Activated CD4-positive, alpha-beta memory T cell treated with anti-CD3 and anti-CD28 coated beads, Interleukin-2, amount 10 ng/mL, durations not matched to agents 7 days and 5 days (primary cell): ENCODE results near the gene NRP1. TPM values are rescaled to one million over a fixed set of nuclear protein-coding genes. Genes with fewer than 3 reads are reported as not detected.
"Not testable (repeated sequence)": the region's sequence is repeated elsewhere in the genome, so short reads cannot be mapped to it uniquely, and the experiment has no call there.

Experiments used
- CTCF ChIA-PET: fragments of 350-600 bp; sonication (Branson Sonifier 250); formaldehyde crosslinking; loops from one replicate; lab custom pipeline; 2021; ENCODE audit warnings: antibody characterized with exemption, inconsistent platforms; lab: Charles Lee
- POLR2A ChIA-PET: fragments of 350-600 bp; sonication (Branson Sonifier 250); formaldehyde crosslinking; loops from one replicate; lab custom pipeline; 2021; ENCODE audit warnings: antibody characterized with exemption; lab: Charles Lee
- DNase-seq: peaks from one replicate; pipeline ENCODE4 v3.0.0-alpha.2; 2020
- H3K27ac Mint-ChIP-seq: one replicate; pipeline ENCODE4 v1.8.0; 2021; ENCODE audit warnings: mild to moderate bottlenecking, mixed read lengths
- H3K27me3 Mint-ChIP-seq: one replicate; pipeline ENCODE4 v1.8.0; 2021; ENCODE audit warnings: mixed read lengths
- H3K36me3 Mint-ChIP-seq: one replicate; pipeline ENCODE4 v1.8.0; 2021; ENCODE audit warnings: low read depth, mixed read lengths
- H3K4me1 Mint-ChIP-seq: one replicate; pipeline ENCODE4 v1.8.0; 2021; ENCODE audit warnings: mixed read lengths
- H3K4me3 Mint-ChIP-seq: one replicate; pipeline ENCODE4 v1.8.0; 2021; ENCODE audit warnings: mild to moderate bottlenecking, mixed read lengths
- H3K9me3 Mint-ChIP-seq: one replicate; pipeline ENCODE4 v1.8.0; 2021; ENCODE audit warnings: mixed read lengths
- total RNA-seq, 2 experiments: library from RNA; stranded (reverse); gene quantifications; one replicate each; pipeline ENCODE4 v1.2.3, GENCODE V29; 2021

The NRP1 gene
- total RNA-seq, 2 experiments from 2014 or later, result 2.0 to 2.6 TPM

- no peaks in the 10 kb centered on the region for H3K27me3 Mint-ChIP-seq
- ChIA-PET POLR2A (interaction anchor here (1.1 to 2.5 kb wide), 6 partner anchors 8 to 28 kb away, joined by 3 to 19 read pairs (median 9); no protein-coding TSS in a partner anchor), CTCF (interaction anchor here (0.9 to 1.0 kb wide), 4 partner anchors 10 to 27 kb away, joined by 3 to 5 read pairs (median 3); no protein-coding TSS in a partner anchor)
- no peak overlapping the region for H3K4me3 Mint-ChIP-seq
- H3K27ac Mint-ChIP-seq, result peak overlapping the region; percentile 72
- DNase-seq, result peak; percentile 52
- peaks cover 55% of the 10 kb centered on the region for H3K4me1 Mint-ChIP-seq
- peaks cover 8% of the 10 kb centered on the region for H3K36me3 Mint-ChIP-seq
- peaks cover 4% of the 10 kb centered on the region for H3K9me3 Mint-ChIP-seq
Observed at GRCh38 chr10:33143160-33143728, 191.2 kb downstream of the NRP1 start.

- ChIA-PET POLR2A (interaction anchor here (1.2 to 2.5 kb wide), 5 partner anchors 9 to 27 kb away, joined by 3 to 19 read pairs (median 12); no protein-coding TSS in a partner anchor), CTCF (interaction anchor here (0.9 kb wide), 1 partner anchor 26 kb away, joined by 3 read pairs; no protein-coding TSS in a partner anchor)
- DNase-seq, result no peak
- Mint-ChIP-seq H3K9me3 (no peaks in the 10 kb centered on the region), H3K27me3 (no peaks in the 10 kb centered on the region), H3K36me3 (peaks cover 8% of the 10 kb centered on the region), H3K27ac (no peak overlapping the region), H3K4me3 (no peak overlapping the region), H3K4me1 (peaks cover 64% of the 10 kb centered on the region)
Observed at GRCh38 chr10:33142295-33142694, 192.2 kb downstream of the NRP1 start.

- CTCF ChIA-PET, result no interaction called here
- peaks cover 74% of the 10 kb centered on the region for H3K4me1 Mint-ChIP-seq
- H3K27ac Mint-ChIP-seq, result no peak overlapping the region
- peaks cover 8% of the 10 kb centered on the region for H3K36me3 Mint-ChIP-seq
- POLR2A ChIA-PET, result interaction anchor here (10.3 to 18.0 kb wide), 2 partner anchors 12 to 21 kb away, joined by 150 to 408 read pairs; no protein-coding TSS in a partner anchor
- H3K27me3 Mint-ChIP-seq, result no peaks in the 10 kb centered on the region
- H3K4me3 Mint-ChIP-seq, result no peak overlapping the region
- no peaks in the 10 kb centered on the region for H3K9me3 Mint-ChIP-seq
- no peak for DNase-seq
Observed at GRCh38 chr10:33141251-33141650, 193.2 kb downstream of the NRP1 start.

GRCh38 chr10:33139181-33139646, 195.3 kb downstream of the NRP1 start:
- ChIA-PET POLR2A (interaction anchor here (0.6 to 18.0 kb wide), 11 partner anchors 14 to 186 kb away, joined by 3 to 408 read pairs (median 4); no protein-coding TSS in a partner anchor), CTCF (interaction anchor here (0.9 to 2.1 kb wide), 5 partner anchors 8 to 761 kb away, joined by 3 to 9 read pairs (median 4); no protein-coding TSS in a partner anchor)
- H3K4me3 Mint-ChIP-seq, result peak overlapping the region; percentile 30
- H3K4me1 Mint-ChIP-seq, result peaks cover 85% of the 10 kb centered on the region
- no peaks in the 10 kb centered on the region for H3K27me3 Mint-ChIP-seq
- peak overlapping the region; percentile 90 for H3K27ac Mint-ChIP-seq
- peak; percentile 75 for DNase-seq
- no peaks in the 10 kb centered on the region for H3K9me3 Mint-ChIP-seq
- H3K36me3 Mint-ChIP-seq, result peaks cover 12% of the 10 kb centered on the region

GRCh38 chr10:33138686-33139085, 195.8 kb downstream of the NRP1 start:
- not testable (repeated sequence) for H3K27me3 Mint-ChIP-seq, H3K4me3 Mint-ChIP-seq, H3K9me3 Mint-ChIP-seq, DNase-seq
- H3K27ac Mint-ChIP-seq, result peak overlapping the region; percentile 90
- ChIA-PET POLR2A (interaction anchor here (0.6 to 18.0 kb wide), 10 partner anchors 14 to 186 kb away, joined by 3 to 408 read pairs (median 4); no protein-coding TSS in a partner anchor), CTCF (interaction anchor here (0.9 to 2.1 kb wide), 5 partner anchors 9 to 761 kb away, joined by 3 to 9 read pairs (median 4); no protein-coding TSS in a partner anchor)
- peaks cover 12% of the 10 kb centered on the region for H3K36me3 Mint-ChIP-seq
- H3K4me1 Mint-ChIP-seq, result peaks cover 87% of the 10 kb centered on the region

GRCh38 chr10:33137356-33138005, 197.0 kb downstream of the NRP1 start:
- DNase-seq, result no peak
- H3K27me3 Mint-ChIP-seq, result no peaks in the 10 kb centered on the region
- ChIA-PET POLR2A (interaction anchor here (0.9 to 18.0 kb wide), 5 partner anchors 9 to 37 kb away, joined by 3 to 408 read pairs (median 31); no protein-coding TSS in a partner anchor), CTCF (interaction anchor here (1.2 to 1.4 kb wide), 2 partner anchors 18 to 22 kb away, joined by 3 to 5 read pairs; no protein-coding TSS in a partner anchor)
- H3K27ac Mint-ChIP-seq, result peak overlapping the region; percentile 90
- H3K4me3 Mint-ChIP-seq, result no peak overlapping the region
- peaks cover 12% of the 10 kb centered on the region for H3K36me3 Mint-ChIP-seq
- no peaks in the 10 kb centered on the region for H3K9me3 Mint-ChIP-seq
- H3K4me1 Mint-ChIP-seq, result peaks cover 87% of the 10 kb centered on the region

GRCh38 chr10:33136781-33137180, 197.7 kb downstream of the NRP1 start:
- H3K27me3 Mint-ChIP-seq, result no peaks in the 10 kb centered on the region
- peaks cover 8% of the 10 kb centered on the region for H3K36me3 Mint-ChIP-seq
- peak overlapping the region; percentile 90 for H3K27ac Mint-ChIP-seq
- ChIA-PET POLR2A (interaction anchor here (0.9 to 18.0 kb wide), 7 partner anchors 9 to 186 kb away, joined by 3 to 408 read pairs (median 19); no protein-coding TSS in a partner anchor), CTCF (interaction anchor here (1.2 to 1.4 kb wide), 2 partner anchors 18 to 21 kb away, joined by 3 to 5 read pairs; no protein-coding TSS in a partner anchor)
- H3K4me3 Mint-ChIP-seq, result no peak overlapping the region
- H3K4me1 Mint-ChIP-seq, result peaks cover 88% of the 10 kb centered on the region
- no peak for DNase-seq
- no peaks in the 10 kb centered on the region for H3K9me3 Mint-ChIP-seq

GRCh38 chr10:33136271-33136670, 198.2 kb downstream of the NRP1 start:
- ChIA-PET POLR2A (interaction anchor here (0.9 to 18.0 kb wide), 7 partner anchors 10 to 186 kb away, joined by 3 to 408 read pairs (median 19); no protein-coding TSS in a partner anchor), CTCF (interaction anchor here (1.1 to 2.5 kb wide), 6 partner anchors 10 to 127 kb away, joined by 3 to 10 read pairs (median 4); no protein-coding TSS in a partner anchor)
- H3K9me3 Mint-ChIP-seq, result no peaks in the 10 kb centered on the region

GRCh38 chr10:33134011-33134751, 200.3 kb downstream of the NRP1 start:
- Mint-ChIP-seq H3K27me3 (no peaks in the 10 kb centered on the region), H3K27ac (peak overlapping the region; percentile 90), H3K9me3 (no peaks in the 10 kb centered on the region), H3K36me3 (peaks cover 11% of the 10 kb centered on the region), H3K4me3 (no peak overlapping the region), H3K4me1 (peaks cover 91% of the 10 kb centered on the region)
- CTCF ChIA-PET, result interaction anchor here (0.9 to 4.1 kb wide), 8 partner anchors 10 to 153 kb away, joined by 3 to 31 read pairs (median 8); no protein-coding TSS in a partner anchor
- peak; percentile 84 for DNase-seq
- POLR2A ChIA-PET, result interaction anchor here (0.8 to 18.0 kb wide), 12 partner anchors 9 to 755 kb away, joined by 3 to 408 read pairs (median 10); no protein-coding TSS in a partner anchor

More at GRCh38 chr10:33136271-33136670, 198.2 kb downstream of the NRP1 start:
- DNase-seq, result no peak
- Mint-ChIP-seq H3K4me3 (no peak overlapping the region), H3K4me1 (peaks cover 92% of the 10 kb centered on the region), H3K27me3 (no peaks in the 10 kb centered on the region), H3K36me3 (peaks cover 8% of the 10 kb centered on the region), H3K27ac (peak overlapping the region; percentile 90)

GRCh38 chr10:33133557-33133956, 200.9 kb downstream of the NRP1 start:
- Mint-ChIP-seq H3K4me3 (no peak overlapping the region), H3K27ac (peak overlapping the region; percentile 90), H3K4me1 (peaks cover 91% of the 10 kb centered on the region), H3K9me3 (no peaks in the 10 kb centered on the region), H3K36me3 (peaks cover 11% of the 10 kb centered on the region), H3K27me3 (no peaks in the 10 kb centered on the region)
- POLR2A ChIA-PET, result interaction anchor here (0.8 to 18.0 kb wide), 12 partner anchors 9 to 755 kb away, joined by 3 to 408 read pairs (median 10); no protein-coding TSS in a partner anchor
- DNase-seq, result no peak
- CTCF ChIA-PET, result interaction anchor here (0.9 to 4.1 kb wide), 8 partner anchors 10 to 153 kb away, joined by 3 to 31 read pairs (median 8); no protein-coding TSS in a partner anchor

- Mint-ChIP-seq H3K9me3 (no peaks in the 10 kb centered on the region), H3K4me1 (peaks cover 87% of the 10 kb centered on the region), H3K4me3 (no peak overlapping the region), H3K27ac (peak overlapping the region; percentile 90), H3K36me3 (peaks cover 14% of the 10 kb centered on the region), H3K27me3 (no peaks in the 10 kb centered on the region)
- peak; percentile 75 for DNase-seq
- CTCF ChIA-PET, result interaction anchor here (0.6 to 4.1 kb wide), 8 partner anchors 9 to 204 kb away, joined by 3 to 31 read pairs (median 3); no protein-coding TSS in a partner anchor
- POLR2A ChIA-PET, result interaction anchor here (2.9 to 18.0 kb wide), 5 partner anchors 13 to 123 kb away, joined by 14 to 408 read pairs (median 28); no protein-coding TSS in a partner anchor
Observed at GRCh38 chr10:33132626-33133025, 201.8 kb downstream of the NRP1 start.
